ENCODE measurements around the gene CDHR5. TPM values are rescaled to one million over a fixed set of nuclear protein-coding genes. Genes with fewer than 3 reads are reported as not detected.
"Not testable (repeated sequence)": the region's sequence is repeated elsewhere in the genome, so short reads cannot be mapped to it uniquely, and the experiment has no call there.

The CDHR5 gene
- total RNA-seq, 1 donor from 2014 or later: not detected

DNA sequence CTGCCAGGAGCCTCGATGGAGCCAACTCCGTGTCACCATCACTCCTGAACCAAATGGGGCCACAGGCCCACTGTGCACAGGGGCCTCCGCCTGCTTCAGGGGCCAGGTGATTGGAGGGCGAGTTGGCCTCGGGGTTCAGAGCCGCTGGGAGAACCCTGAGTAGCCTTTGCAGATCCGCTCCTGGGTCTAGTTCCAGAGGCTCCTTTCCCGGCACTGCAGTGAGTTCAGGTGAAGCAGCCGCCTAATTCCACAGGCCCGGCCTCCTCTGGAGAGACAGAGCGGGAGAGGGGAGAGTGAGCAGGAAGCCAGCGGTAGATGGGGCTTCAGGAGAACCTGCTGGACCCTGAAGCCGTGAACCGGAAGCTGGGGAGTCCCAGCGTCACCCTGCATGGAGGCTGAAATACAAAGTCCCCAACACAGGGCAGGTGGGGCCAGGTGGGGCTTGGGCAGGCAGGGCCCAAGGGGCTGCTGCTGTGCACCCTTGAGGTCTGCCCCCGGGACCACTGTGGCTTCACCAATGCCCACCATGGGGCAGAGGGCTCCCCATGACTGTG lies 34.9 kb upstream of the CDHR5 start:
- Mint-ChIP-seq H3K9me3 (ENCODE audit: unreplicated experiment) (no peaks in the 10 kb centered on the region), H3K27ac (ENCODE audit: unreplicated experiment) (no peak overlapping the region), H3K36me3 (ENCODE audit: unreplicated experiment) (no peaks in the 10 kb centered on the region), H3K4me1 (ENCODE audit: low read depth, unreplicated experiment) (no peaks in the 10 kb centered on the region), H3K4me3 (ENCODE audit: unreplicated experiment) (no peak overlapping the region), H3K27me3 (ENCODE audit: unreplicated experiment) (no peaks in the 10 kb centered on the region)
- no peak for DNase-seq
- TF ChIP-seq, protein P1, sequence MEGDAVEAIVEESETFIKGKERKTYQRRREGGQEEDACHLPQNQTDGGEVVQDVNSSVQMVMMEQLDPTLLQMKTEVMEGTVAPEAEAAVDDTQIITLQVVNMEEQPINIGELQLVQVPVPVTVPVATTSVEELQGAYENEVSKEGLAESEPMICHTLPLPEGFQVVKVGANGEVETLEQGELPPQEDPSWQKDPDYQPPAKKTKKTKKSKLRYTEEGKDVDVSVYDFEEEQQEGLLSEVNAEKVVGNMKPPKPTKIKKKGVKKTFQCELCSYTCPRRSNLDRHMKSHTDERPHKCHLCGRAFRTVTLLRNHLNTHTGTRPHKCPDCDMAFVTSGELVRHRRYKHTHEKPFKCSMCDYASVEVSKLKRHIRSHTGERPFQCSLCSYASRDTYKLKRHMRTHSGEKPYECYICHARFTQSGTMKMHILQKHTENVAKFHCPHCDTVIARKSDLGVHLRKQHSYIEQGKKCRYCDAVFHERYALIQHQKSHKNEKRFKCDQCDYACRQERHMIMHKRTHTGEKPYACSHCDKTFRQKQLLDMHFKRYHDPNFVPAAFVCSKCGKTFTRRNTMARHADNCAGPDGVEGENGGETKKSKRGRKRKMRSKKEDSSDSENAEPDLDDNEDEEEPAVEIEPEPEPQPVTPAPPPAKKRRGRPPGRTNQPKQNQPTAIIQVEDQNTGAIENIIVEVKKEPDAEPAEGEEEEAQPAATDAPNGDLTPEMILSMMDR (IDR thresholded peaks at IDR 0.05; ENCODE audit: partially characterized antibody, unreplicated experiment): no peak

GRCh38 chr11:657691-658126 lies 33.0 kb upstream of the CDHR5 start:
- Mint-ChIP-seq H3K4me3 (ENCODE audit: unreplicated experiment) (no peak overlapping the region), H3K27ac (ENCODE audit: unreplicated experiment) (no peak overlapping the region), H3K9me3 (ENCODE audit: unreplicated experiment) (no peaks in the 10 kb centered on the region), H3K27me3 (ENCODE audit: unreplicated experiment) (no peaks in the 10 kb centered on the region), H3K4me1 (ENCODE audit: low read depth, unreplicated experiment) (no peaks in the 10 kb centered on the region), H3K36me3 (ENCODE audit: unreplicated experiment) (no peaks in the 10 kb centered on the region)
- TF ChIP-seq, protein P1 (IDR thresholded peaks at IDR 0.05; ENCODE audit: partially characterized antibody, unreplicated experiment): no peak
- DNase-seq: no peak

DNA sequence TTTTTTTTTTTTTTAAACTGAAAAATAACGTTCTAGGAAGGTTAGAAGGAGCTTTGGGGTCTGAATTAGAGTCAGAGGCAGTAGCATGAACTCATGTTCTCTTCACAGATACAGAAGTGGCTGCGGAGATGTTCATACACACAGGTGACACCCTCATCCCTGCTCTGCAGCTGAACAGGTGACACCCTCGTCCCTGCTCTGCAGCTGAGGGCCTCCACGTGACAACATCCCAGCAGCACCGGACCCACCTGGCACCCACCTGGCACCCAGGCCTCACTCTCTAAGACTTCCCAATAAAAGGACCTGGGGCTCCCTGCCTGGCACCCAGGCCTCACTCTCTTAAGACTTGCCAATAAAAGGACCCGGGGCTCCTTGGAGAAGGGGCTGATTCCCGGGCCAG lies 32.1 kb upstream of the CDHR5 start:
- no peaks in the 10 kb centered on the region for H3K27me3 Mint-ChIP-seq (ENCODE audit: unreplicated experiment)
- no peaks in the 10 kb centered on the region for H3K9me3 Mint-ChIP-seq (ENCODE audit: unreplicated experiment)
- no peak overlapping the region for H3K27ac Mint-ChIP-seq (ENCODE audit: unreplicated experiment)
- no peak overlapping the region for H3K4me3 Mint-ChIP-seq (ENCODE audit: unreplicated experiment)
- no peaks in the 10 kb centered on the region for H3K4me1 Mint-ChIP-seq (ENCODE audit: low read depth, unreplicated experiment)
- no peak for DNase-seq
- no peaks in the 10 kb centered on the region for H3K36me3 Mint-ChIP-seq (ENCODE audit: unreplicated experiment)
- TF ChIP-seq, protein P1 (IDR thresholded peaks at IDR 0.05; ENCODE audit: partially characterized antibody, unreplicated experiment): no peak

GRCh38 chr11:656426-656825 lies 31.7 kb upstream of the CDHR5 start:
- Mint-ChIP-seq H3K4me3 (ENCODE audit: unreplicated experiment) (no peak overlapping the region), H3K4me1 (ENCODE audit: low read depth, unreplicated experiment) (no peaks in the 10 kb centered on the region), H3K36me3 (ENCODE audit: unreplicated experiment) (no peaks in the 10 kb centered on the region), H3K27ac (ENCODE audit: unreplicated experiment) (no peak overlapping the region), H3K9me3 (ENCODE audit: unreplicated experiment) (no peaks in the 10 kb centered on the region), H3K27me3 (ENCODE audit: unreplicated experiment) (no peaks in the 10 kb centered on the region)
- TF ChIP-seq, protein P1 (IDR thresholded peaks at IDR 0.05; ENCODE audit: partially characterized antibody, unreplicated experiment): no peak
- no peak for DNase-seq

DNA sequence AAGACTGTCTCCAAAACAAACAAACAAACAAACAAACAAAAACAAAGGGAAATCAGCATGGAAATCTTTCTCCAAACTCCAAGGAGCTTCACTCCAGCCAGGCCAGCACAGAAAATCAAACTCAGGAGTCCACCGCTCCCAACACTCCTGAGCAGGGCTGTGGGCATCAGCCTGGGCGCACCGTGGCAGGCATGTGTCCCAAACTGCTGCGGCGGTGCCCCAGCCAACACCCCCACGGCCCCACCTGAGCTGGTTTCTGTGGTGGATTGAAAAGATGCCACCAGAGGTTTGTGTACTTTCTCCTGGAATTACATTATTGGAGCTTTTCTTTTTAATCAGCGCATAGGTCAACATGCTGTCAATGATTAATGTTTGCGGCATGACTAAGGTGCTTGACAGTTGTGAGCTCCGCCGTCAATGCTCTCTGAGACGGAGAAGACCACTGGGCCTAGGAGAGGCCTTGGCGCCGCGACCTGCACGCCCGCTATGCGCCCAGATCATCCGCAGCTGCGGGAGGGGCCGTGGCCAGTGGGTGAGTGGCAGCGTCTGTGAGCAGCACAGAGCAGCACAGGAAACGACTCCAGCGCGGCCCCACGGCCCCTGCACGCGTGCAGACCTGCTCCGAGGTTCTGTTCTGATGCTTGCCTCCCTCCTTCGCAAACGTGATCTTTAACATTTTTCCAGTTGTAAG lies 30.4 kb upstream of the CDHR5 start:
- DNase-seq: no peak
- H3K27ac Mint-ChIP-seq (ENCODE audit: unreplicated experiment): no peak overlapping the region
- H3K9me3 Mint-ChIP-seq (ENCODE audit: unreplicated experiment): no peaks in the 10 kb centered on the region
- no peaks in the 10 kb centered on the region for H3K4me1 Mint-ChIP-seq (ENCODE audit: low read depth, unreplicated experiment)
- TF ChIP-seq, protein P1 (IDR thresholded peaks at IDR 0.05; ENCODE audit: partially characterized antibody, unreplicated experiment): no peak
- no peaks in the 10 kb centered on the region for H3K27me3 Mint-ChIP-seq (ENCODE audit: unreplicated experiment)
- no peak overlapping the region for H3K4me3 Mint-ChIP-seq (ENCODE audit: unreplicated experiment)
- H3K36me3 Mint-ChIP-seq (ENCODE audit: unreplicated experiment): no peaks in the 10 kb centered on the region

DNA sequence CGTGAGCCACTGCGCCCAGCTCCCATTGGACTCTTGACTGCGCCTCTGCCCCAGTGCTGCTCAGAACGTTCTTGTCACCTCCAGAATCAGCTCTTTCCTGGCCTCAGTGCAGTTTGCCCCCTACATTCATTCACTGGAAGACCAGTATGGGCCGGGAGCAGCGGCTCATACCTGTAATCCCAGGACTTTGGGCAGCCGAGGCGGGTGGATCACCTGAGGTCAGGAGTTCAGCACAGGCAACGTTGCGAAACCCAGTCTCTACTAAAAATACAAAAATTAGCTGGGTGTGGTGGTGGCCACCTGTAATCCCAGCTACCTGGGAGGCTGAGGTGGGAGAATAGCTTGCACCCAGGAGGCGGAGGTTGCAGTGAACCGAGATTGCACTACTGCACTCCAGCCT lies 29.7 kb upstream of the CDHR5 start:
- H3K4me1 Mint-ChIP-seq (ENCODE audit: low read depth, unreplicated experiment); DNase-seq; H3K9me3 Mint-ChIP-seq (ENCODE audit: unreplicated experiment); H3K27me3 Mint-ChIP-seq (ENCODE audit: unreplicated experiment); H3K36me3 Mint-ChIP-seq (ENCODE audit: unreplicated experiment); H3K4me3 Mint-ChIP-seq (ENCODE audit: unreplicated experiment); H3K27ac Mint-ChIP-seq (ENCODE audit: unreplicated experiment): not testable (repeated sequence)

Measured in glutamatergic neuron (in vitro differentiated cells).